Measurements from ENCODE around the gene RGPD4. TPM values are rescaled to one million over a fixed set of nuclear protein-coding genes. Genes with fewer than 3 reads are reported as not detected.
"Not testable (repeated sequence)": the region's sequence is repeated elsewhere in the genome, so short reads cannot be mapped to it uniquely, and the experiment has no call there.

RGPD4 gene
- total RNA-seq = 0.07 TPM in 2 replicates

DNA sequence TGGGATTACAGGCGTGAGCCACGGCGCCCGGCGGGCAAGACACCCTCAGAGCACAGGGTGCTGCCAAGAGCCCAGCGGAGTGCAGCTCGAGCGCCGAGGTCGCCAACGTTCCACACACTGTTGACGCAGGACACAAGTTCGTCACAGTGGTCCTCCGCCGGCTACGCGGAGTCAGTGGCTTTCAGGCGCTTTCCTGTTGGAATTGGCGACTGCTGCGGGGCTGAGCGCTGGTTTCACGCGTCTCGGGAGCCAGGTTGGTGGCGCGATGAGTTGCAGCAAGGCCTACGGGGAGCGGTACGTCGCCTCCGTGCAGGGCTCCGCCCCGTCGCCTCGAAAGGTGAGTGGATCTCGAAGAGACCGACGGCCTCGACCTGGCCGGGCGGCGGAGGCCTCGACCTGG, at the start of gene RGPD4:
Gene RGPD4 (plus strand): TSS at position 144 of the 400 bp plus-strand sequence. CDS start 122 bp downstream, at position 266.
- H3K4me1 Mint-ChIP-seq (ENCODE audit: low read depth); intact Hi-C loops (cut with micrococcal nuclease); H3K27me3 Mint-ChIP-seq (ENCODE audit: low read depth); DNase-seq (ENCODE audit: low spot score); H3K36me3 Mint-ChIP-seq (ENCODE audit: low read depth); H3K27ac Mint-ChIP-seq; H3K9me3 Mint-ChIP-seq; H3K4me3 Mint-ChIP-seq (ENCODE audit: low read depth): not testable (repeated sequence)

DNA sequence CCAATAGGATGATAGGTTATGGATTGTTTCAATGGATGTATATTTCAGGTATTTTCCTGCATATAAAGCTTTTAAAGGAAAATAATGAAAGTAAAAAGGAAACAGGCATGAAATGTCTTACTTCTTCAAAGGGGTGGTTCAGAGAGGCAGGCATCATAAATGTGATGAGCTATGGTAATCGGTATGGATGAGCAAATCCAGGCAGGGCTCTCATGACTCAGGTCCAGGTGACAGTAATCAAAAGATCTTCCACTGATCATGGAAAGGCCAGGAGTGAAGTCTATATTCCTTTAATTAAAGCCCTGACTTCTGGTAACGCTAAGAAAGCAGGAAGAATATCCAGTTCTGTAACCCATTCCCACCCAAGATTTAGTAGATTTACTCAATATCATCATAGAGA, 48.7 kb upstream of the RGPD4 start:
- Mint-ChIP-seq H3K4me3 (ENCODE audit: low read depth) (no peak overlapping the region), H3K9me3 (no peaks in the 10 kb centered on the region), H3K4me1 (ENCODE audit: low read depth) (no peaks in the 10 kb centered on the region), H3K36me3 (ENCODE audit: low read depth) (no peaks in the 10 kb centered on the region), H3K27ac (no peak overlapping the region), H3K27me3 (ENCODE audit: low read depth) (no peaks in the 10 kb centered on the region)
- intact Hi-C loops (cut with micrococcal nuclease) = no loop called here
- no peak for DNase-seq (ENCODE audit: low spot score)

DNA sequence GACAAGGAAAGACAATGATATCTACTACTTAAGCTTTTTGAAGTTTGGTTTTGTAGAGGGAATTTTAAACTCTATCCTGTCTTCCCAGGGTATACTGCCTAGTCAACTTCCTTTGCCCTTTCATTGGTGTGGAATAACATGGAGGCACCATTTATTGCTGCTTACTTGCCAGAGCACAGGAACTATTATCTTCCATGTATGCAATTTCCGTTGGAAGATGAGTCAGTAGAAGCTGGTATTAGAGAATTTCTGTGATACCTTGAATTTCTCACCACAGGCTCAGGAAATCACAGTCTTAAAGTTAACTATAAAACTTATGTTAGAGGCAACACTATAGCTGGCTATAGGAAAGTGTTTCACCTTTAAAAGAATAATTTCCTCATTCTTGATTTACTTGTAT, 40.9 kb upstream of the RGPD4 start:
- H3K4me1 Mint-ChIP-seq (ENCODE audit: low read depth) = no peaks in the 10 kb centered on the region
- no peaks in the 10 kb centered on the region for H3K36me3 Mint-ChIP-seq (ENCODE audit: low read depth)
- H3K9me3 Mint-ChIP-seq = no peaks in the 10 kb centered on the region
- no peak overlapping the region for H3K4me3 Mint-ChIP-seq (ENCODE audit: low read depth)
- intact Hi-C loops (cut with micrococcal nuclease) = no loop called here
- H3K27ac Mint-ChIP-seq = no peak overlapping the region
- no peak for DNase-seq (ENCODE audit: low spot score)
- H3K27me3 Mint-ChIP-seq (ENCODE audit: low read depth) = no peaks in the 10 kb centered on the region

DNA sequence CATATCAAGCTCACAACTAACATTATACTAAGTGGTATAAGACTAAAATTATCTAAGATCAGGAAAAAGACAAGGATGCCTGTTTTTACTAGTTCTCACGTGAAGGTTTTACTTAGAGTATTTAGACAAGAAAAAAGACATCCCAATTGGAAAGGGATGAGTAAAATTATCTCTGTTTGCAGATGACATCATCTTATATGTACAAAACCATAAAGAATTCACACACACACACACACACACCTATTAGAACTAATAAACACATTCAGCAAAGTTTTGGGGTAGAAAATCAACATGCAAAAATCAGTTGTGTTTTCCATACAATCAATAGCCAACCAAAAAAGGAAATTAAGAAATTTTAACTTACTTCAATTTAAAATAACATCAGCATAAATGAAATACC, 35.9 kb upstream of the RGPD4 start:
- no peak for DNase-seq (ENCODE audit: low spot score)
- H3K9me3 Mint-ChIP-seq = no peaks in the 10 kb centered on the region
- no peaks in the 10 kb centered on the region for H3K36me3 Mint-ChIP-seq (ENCODE audit: low read depth)
- H3K27me3 Mint-ChIP-seq (ENCODE audit: low read depth) = no peaks in the 10 kb centered on the region
- no peak overlapping the region for H3K27ac Mint-ChIP-seq
- no peak overlapping the region for H3K4me3 Mint-ChIP-seq (ENCODE audit: low read depth)
- intact Hi-C loops (cut with micrococcal nuclease) = no loop called here
- H3K4me1 Mint-ChIP-seq (ENCODE audit: low read depth) = no peaks in the 10 kb centered on the region

DNA sequence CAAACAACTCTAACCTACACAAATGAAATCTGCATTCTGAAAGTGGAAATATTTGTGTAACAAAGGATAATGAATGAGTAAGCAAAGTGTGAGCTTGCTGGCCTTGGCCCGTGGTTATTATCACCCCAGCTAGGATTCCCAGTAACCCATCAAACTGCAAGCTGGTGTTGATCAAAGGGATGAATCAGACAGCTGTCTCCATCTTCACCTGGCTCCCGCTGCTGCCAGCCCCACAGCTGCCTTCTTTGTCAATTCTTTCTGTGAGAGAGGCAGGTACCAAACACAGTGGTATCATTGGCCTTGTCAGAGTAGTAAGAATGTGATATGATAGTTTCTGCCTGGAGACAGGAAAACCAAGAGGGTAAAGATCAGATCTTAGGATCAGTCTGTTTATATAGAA, 25.2 kb upstream of the RGPD4 start:
- Mint-ChIP-seq H3K27ac (no peak overlapping the region), H3K4me3 (ENCODE audit: low read depth) (no peak overlapping the region), H3K9me3 (no peaks in the 10 kb centered on the region), H3K27me3 (ENCODE audit: low read depth) (no peaks in the 10 kb centered on the region), H3K4me1 (ENCODE audit: low read depth) (no peaks in the 10 kb centered on the region), H3K36me3 (ENCODE audit: low read depth) (no peaks in the 10 kb centered on the region)
- intact Hi-C loops (cut with micrococcal nuclease) = no loop called here
- DNase-seq (ENCODE audit: low spot score) = no peak

DNA sequence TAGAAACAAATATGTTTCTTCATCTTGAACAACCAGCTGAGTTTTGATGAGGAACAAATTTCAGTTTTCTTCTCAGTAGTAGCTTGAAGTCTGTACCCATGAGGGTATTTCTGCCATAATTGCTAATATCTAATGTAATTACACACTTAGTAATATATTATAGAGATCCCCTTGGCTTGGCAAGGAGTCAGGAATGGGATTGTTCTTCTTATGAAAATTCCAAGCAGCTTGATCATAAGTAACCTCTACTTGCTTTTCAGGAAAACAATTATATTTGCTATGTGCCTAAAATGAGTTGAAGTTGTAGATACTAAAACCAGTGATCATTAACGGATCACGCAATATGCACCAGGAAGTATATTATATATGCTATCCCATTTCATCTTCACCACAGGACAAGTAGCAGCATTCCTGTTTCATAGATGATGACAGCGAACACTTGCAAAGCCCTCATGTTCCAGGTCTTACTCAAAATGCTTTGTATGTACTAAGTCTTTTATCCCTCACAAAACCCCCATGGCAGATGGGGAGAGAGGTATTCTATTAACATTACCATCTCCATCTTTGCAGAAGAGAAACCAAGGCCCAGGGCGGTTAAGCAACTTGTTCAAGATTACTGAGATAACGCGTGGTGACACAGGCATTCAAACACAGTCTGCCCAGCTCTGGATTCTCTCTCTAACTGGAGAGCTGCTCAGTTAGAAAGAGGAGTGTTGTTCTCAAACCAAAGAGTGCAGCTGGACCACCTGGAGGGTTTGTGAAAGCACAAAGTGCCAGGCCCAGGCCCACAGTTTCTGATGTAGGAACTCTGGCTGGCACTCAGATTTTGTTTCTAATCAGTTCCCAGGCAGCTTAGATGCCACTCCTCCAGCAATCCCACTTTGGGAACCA, 21.8 kb upstream of the RGPD4 start:
- no peaks in the 10 kb centered on the region for H3K9me3 Mint-ChIP-seq
- no peak overlapping the region for H3K27ac Mint-ChIP-seq
- intact Hi-C loops (cut with micrococcal nuclease) = no loop called here
- no peaks in the 10 kb centered on the region for H3K36me3 Mint-ChIP-seq (ENCODE audit: low read depth)
- no peak overlapping the region for H3K4me3 Mint-ChIP-seq (ENCODE audit: low read depth)
- no peak for DNase-seq (ENCODE audit: low spot score)
- no peaks in the 10 kb centered on the region for H3K4me1 Mint-ChIP-seq (ENCODE audit: low read depth)
- H3K27me3 Mint-ChIP-seq (ENCODE audit: low read depth) = no peaks in the 10 kb centered on the region

DNA sequence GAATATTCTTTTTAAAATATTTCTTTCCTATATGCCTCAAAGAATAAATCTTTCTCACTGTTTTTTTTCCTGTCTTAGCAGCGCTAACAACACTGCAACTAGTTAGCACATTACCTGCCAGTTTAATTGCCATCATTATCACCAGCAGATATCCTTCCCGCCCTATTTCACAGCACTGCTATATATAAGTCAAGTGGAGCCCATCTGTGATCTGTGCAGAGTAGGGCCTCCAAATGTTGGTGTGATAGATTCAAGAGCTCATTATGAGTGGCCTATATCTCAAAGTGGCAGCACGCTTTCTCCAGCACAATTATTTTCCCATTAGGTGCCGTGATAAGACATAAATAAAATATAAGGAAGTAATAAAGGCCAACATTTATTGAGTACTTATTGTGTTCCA, 19.8 kb upstream of the RGPD4 start:
- H3K4me3 Mint-ChIP-seq (ENCODE audit: low read depth) = no peak overlapping the region
- no peak for DNase-seq (ENCODE audit: low spot score)
- intact Hi-C loops (cut with micrococcal nuclease) = no loop called here

DNA sequence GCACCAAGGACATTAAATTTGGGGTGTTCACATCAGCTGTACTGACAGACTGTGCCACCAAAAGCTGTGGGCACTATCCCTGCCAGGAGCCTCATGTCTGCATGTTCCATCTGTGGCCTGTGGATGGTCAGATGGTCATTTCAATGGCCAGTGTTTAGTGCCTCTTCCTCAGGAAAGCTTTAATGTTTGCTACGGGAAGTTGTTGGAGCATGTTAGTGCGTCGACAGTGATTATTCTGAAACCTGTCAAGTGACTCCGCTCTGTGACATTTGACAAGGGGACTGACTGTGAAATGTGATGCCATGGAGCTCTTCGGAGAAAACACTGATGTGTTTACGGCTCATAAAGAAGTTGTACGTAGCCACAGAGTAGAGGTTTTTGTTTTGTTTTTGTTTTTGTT, 18.7 kb upstream of the RGPD4 start:
- intact Hi-C loops (cut with micrococcal nuclease) = no loop called here
- H3K27ac Mint-ChIP-seq = no peak overlapping the region
- no peaks in the 10 kb centered on the region for H3K4me1 Mint-ChIP-seq (ENCODE audit: low read depth)

More for the DNA sequence above, 19.8 kb upstream of the RGPD4 start:
- no peaks in the 10 kb centered on the region for H3K36me3 Mint-ChIP-seq (ENCODE audit: low read depth)
- H3K9me3 Mint-ChIP-seq = no peaks in the 10 kb centered on the region
- H3K27me3 Mint-ChIP-seq (ENCODE audit: low read depth) = no peaks in the 10 kb centered on the region
- H3K27ac Mint-ChIP-seq = no peak overlapping the region
- no peaks in the 10 kb centered on the region for H3K4me1 Mint-ChIP-seq (ENCODE audit: low read depth)

DNA sequence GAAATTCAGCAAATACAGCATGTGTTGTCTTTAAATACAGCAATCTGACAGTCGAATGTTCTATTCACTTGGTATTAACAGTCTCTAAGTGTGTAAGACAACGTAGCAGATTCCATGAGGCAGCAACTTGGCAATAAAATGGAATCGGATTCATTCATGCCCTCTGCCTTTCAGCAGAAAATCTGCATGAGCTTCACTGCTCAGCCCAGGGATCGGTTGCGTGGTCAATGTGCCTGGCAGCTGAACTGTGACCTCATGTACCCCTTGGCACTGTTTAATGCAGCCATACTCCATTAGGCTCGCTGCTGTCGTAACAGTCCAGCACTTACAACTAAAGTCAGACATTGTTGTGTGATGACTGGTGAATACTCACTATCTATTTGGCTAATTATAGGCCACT, 17.7 kb upstream of the RGPD4 start:
- intact Hi-C loops (cut with micrococcal nuclease) = no loop called here
- H3K4me3 Mint-ChIP-seq (ENCODE audit: low read depth) = no peak overlapping the region
- H3K4me1 Mint-ChIP-seq (ENCODE audit: low read depth) = no peaks in the 10 kb centered on the region
- H3K9me3 Mint-ChIP-seq = no peaks in the 10 kb centered on the region
- no peaks in the 10 kb centered on the region for H3K27me3 Mint-ChIP-seq (ENCODE audit: low read depth)
- H3K36me3 Mint-ChIP-seq (ENCODE audit: low read depth) = no peaks in the 10 kb centered on the region
- H3K27ac Mint-ChIP-seq = no peak overlapping the region
- no peak for DNase-seq (ENCODE audit: low spot score)

More for the DNA sequence above, 18.7 kb upstream of the RGPD4 start:
- Mint-ChIP-seq H3K9me3 (no peaks in the 10 kb centered on the region), H3K36me3 (ENCODE audit: low read depth) (no peaks in the 10 kb centered on the region), H3K4me3 (ENCODE audit: low read depth) (no peak overlapping the region), H3K27me3 (ENCODE audit: low read depth) (no peaks in the 10 kb centered on the region)
- no peak for DNase-seq (ENCODE audit: low spot score)

DNA sequence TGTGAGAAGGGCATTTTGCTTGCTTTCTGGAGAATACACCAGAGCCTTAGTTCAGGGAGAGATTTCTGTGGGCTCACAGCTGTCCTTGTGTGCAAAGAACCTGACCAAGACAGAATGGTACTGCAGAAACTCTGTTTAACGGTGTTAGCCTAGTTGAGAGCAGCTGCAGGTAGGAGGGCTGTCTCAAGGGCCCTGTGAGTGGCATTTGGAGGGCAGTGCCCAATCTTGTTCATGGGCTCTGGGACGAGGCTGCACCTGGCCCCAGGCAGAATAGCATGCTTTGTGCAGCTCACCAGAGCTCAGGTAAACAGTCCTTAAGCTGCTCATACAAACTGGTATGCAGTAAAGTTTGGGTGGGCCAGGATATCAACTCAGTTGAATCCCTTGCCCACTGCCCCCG, 16.9 kb upstream of the RGPD4 start:
- no peaks in the 10 kb centered on the region for H3K4me1 Mint-ChIP-seq (ENCODE audit: low read depth)
- H3K36me3 Mint-ChIP-seq (ENCODE audit: low read depth) = no peaks in the 10 kb centered on the region
- intact Hi-C loops (cut with micrococcal nuclease) = no loop called here
- no peak overlapping the region for H3K27ac Mint-ChIP-seq
- DNase-seq (ENCODE audit: low spot score) = no peak
- H3K4me3 Mint-ChIP-seq (ENCODE audit: low read depth) = no peak overlapping the region
- H3K9me3 Mint-ChIP-seq = no peaks in the 10 kb centered on the region
- H3K27me3 Mint-ChIP-seq (ENCODE audit: low read depth) = no peaks in the 10 kb centered on the region

DNA sequence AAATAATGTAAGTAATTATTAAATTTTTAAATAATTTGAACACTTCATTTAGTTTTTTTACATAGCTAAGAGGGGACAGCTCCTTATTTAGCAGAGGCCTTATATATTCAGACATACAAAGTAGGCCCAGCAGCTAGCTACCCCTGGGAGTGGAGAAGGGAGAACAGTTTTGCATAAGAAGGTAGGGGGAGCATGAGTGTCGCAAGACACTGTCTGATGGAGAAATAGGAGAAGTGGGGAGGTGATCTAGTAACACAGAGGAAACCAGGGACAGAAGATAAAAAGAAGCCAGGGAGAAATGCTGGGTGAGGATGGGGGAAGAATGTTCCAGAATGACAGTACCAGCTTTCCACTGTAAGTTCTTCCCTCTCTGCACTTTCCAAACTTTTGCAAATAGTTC, 16.0 kb upstream of the RGPD4 start:
- no peaks in the 10 kb centered on the region for H3K27me3 Mint-ChIP-seq (ENCODE audit: low read depth)
- no peak overlapping the region for H3K4me3 Mint-ChIP-seq (ENCODE audit: low read depth)
- H3K27ac Mint-ChIP-seq = no peak overlapping the region
- H3K36me3 Mint-ChIP-seq (ENCODE audit: low read depth) = no peaks in the 10 kb centered on the region
- no peaks in the 10 kb centered on the region for H3K9me3 Mint-ChIP-seq
- no peaks in the 10 kb centered on the region for H3K4me1 Mint-ChIP-seq (ENCODE audit: low read depth)
- DNase-seq (ENCODE audit: low spot score) = no peak
- intact Hi-C loops (cut with micrococcal nuclease) = no loop called here

DNA sequence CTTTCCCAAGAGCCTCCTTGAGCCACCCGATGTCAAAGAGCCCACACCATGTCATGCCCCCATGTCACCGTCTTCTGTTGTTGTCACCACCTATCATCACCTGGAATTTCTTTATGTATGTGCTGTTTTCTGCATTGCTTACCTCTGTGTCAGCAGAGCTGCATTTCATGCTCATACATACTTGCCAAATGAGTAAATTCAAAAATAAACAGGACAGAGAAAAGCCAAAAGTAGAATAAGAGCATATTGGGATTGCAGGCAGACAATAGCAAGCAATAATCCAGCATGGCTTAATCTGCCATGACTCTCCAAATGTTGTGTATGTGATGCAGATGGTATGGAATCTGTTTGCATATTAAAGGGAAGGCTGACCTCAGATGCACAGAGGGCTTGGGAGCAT, 15.3 kb upstream of the RGPD4 start:
- no peaks in the 10 kb centered on the region for H3K4me1 Mint-ChIP-seq (ENCODE audit: low read depth)
- DNase-seq (ENCODE audit: low spot score) = no peak
- no peaks in the 10 kb centered on the region for H3K36me3 Mint-ChIP-seq (ENCODE audit: low read depth)
- no peaks in the 10 kb centered on the region for H3K9me3 Mint-ChIP-seq
- no peak overlapping the region for H3K4me3 Mint-ChIP-seq (ENCODE audit: low read depth)
- intact Hi-C loops (cut with micrococcal nuclease) = no loop called here
- H3K27me3 Mint-ChIP-seq (ENCODE audit: low read depth) = no peaks in the 10 kb centered on the region
- no peak overlapping the region for H3K27ac Mint-ChIP-seq

DNA sequence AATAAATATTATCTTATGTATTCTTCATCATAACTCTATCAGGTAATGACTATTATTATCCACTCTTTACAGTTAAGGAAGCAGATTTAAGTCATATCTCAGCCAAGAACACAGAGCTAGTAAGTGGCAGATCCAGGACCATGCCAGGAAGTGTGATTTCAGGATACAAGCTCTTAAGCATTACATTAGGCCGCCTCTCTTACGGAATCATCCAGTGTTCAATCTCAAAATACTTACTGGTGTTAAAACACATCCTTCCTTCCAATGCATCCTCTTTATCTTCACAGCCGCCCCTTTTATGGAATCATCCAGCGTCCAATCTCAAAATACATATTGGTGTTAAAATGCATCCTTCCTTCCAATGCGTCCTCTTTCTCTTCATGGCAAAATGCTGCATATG, 14.7 kb upstream of the RGPD4 start:
- no peaks in the 10 kb centered on the region for H3K4me1 Mint-ChIP-seq (ENCODE audit: low read depth)
- no peak for DNase-seq (ENCODE audit: low spot score)
- H3K36me3 Mint-ChIP-seq (ENCODE audit: low read depth) = no peaks in the 10 kb centered on the region
- no peaks in the 10 kb centered on the region for H3K9me3 Mint-ChIP-seq
- intact Hi-C loops (cut with micrococcal nuclease) = no loop called here
- no peak overlapping the region for H3K4me3 Mint-ChIP-seq (ENCODE audit: low read depth)
- no peak overlapping the region for H3K27ac Mint-ChIP-seq
- H3K27me3 Mint-ChIP-seq (ENCODE audit: low read depth) = no peaks in the 10 kb centered on the region
